Peyer's patch (tissue), 4 donors: ENCODE measurements around the gene RSPRY1. TPM values are rescaled to one million over a fixed set of nuclear protein-coding genes. Genes with fewer than 3 reads are reported as not detected.

Source experiments
- DNase-seq, 3 donors: peaks; one replicate each; pipeline ENCODE4 v3.0.0-alpha.2; 2017 to 2019
- H3K27ac ChIP-seq, 4 donors: fragments of 200-600 bp; sonication (generic); one replicate each; pipeline ENCODE4 v1.5.1; 2016 to 2019
- H3K27me3 ChIP-seq, 2 donors: fragments of 200-600 bp; sonication (generic); one replicate each; pipeline ENCODE4 v1.5.1; 2019
- H3K36me3 ChIP-seq, 3 donors: fragments of 200-600 bp; sonication (generic); one replicate each; pipeline ENCODE4 v1.5.1; 2016 to 2019
- H3K4me1 ChIP-seq, 4 donors: fragments of 200-600 bp; sonication (generic); one replicate each; pipeline ENCODE4 v1.5.1; 2016 to 2019
- H3K4me3 ChIP-seq, 4 donors: fragments of 200-600 bp; sonication (generic); 1 replicate in 3 of 4; 2 replicates in 1 of 4; pipeline ENCODE4 v1.5.1; 2016 to 2019; ENCODE audit warnings: mild to moderate bottlenecking in 1 of 4
- H3K9me3 ChIP-seq, 4 donors: fragments of 200-600 bp; sonication (generic); one replicate each; pipeline ENCODE4 v1.5.1; 2016 to 2019; ENCODE audit warnings: mild to moderate bottlenecking in 1 of 4
- CTCF ChIP-seq, 6 experiments: fragments of 450-650 bp in 4 of 6; fragments of 200-600 bp in 2 of 6; sonication (generic) in 1 of 6; IDR thresholded peaks; one replicate each; pipeline ENCODE4 v1.5.1; 2017 to 2019; ENCODE audit warnings: antibody characterized with exemption in 6 of 6, mild to moderate bottlenecking in 3 of 6, moderate library complexity in 1 of 6
- POLR2A ChIP-seq, 2 donors: fragments of 450-650 bp; IDR thresholded peaks; one replicate each; pipeline ENCODE4 v1.5.1; 2017; ENCODE audit warnings: antibody characterized with exemption in 2 of 2, mild to moderate bottlenecking in 2 of 2, moderate library complexity in 2 of 2
- total RNA-seq, 4 donors: library from RNA; depleted of rRNA; stranded (reverse); fragments of >200 nt; gene quantifications; one replicate each; pipeline ENCODE4 v1.1.0, GENCODE V29; 2016

RSPRY1 gene
- total RNA-seq, 4 donors from 2014 or later = 49.0 to 84.7 (median 65.1) TPM

GRCh38 chr16:57276596-57276995, 90.5 kb downstream of the RSPRY1 start:
- Histone ChIP-seq H3K4me1 (peaks cover 0 to 44% (median 0%) of the 10 kb centered on the region in 4 donors), H3K27me3 (no peaks in the 10 kb centered on the region), H3K36me3 (no peaks in the 10 kb centered on the region), H3K27ac (no peak overlapping the region), H3K9me3 (no peaks in the 10 kb centered on the region), H3K4me3 (no peak overlapping the region)
- TF ChIP-seq CTCF (IDR thresholded peaks at IDR 0.05) (no peak), POLR2A (IDR thresholded peaks at IDR 0.05) (no peak)
- no peak for DNase-seq

- Histone ChIP-seq H3K4me1 (peaks cover 0 to 44% (median 0%) of the 10 kb centered on the region in 4 donors), H3K27ac (no peak overlapping the region), H3K27me3 (no peaks in the 10 kb centered on the region), H3K4me3 (no peak overlapping the region), H3K9me3 (no peaks in the 10 kb centered on the region), H3K36me3 (no peaks in the 10 kb centered on the region)
- DNase-seq = peak in 2 of 3 donors; percentile 53 to 70
- no peak for TF ChIP-seq POLR2A (IDR thresholded peaks at IDR 0.05)
- no peak for TF ChIP-seq CTCF (IDR thresholded peaks at IDR 0.05)
These were observed 91.5 kb downstream of the RSPRY1 start for GRCh38 chr16:57277586-57277985.

- Histone ChIP-seq H3K4me3 (no peak overlapping the region), H3K9me3 (no peaks in the 10 kb centered on the region), H3K27ac (no peak overlapping the region), H3K27me3 (no peaks in the 10 kb centered on the region), H3K4me1 (peaks cover 0 to 44% (median 0%) of the 10 kb centered on the region in 4 donors), H3K36me3 (no peaks in the 10 kb centered on the region)
- TF ChIP-seq POLR2A (IDR thresholded peaks at IDR 0.05) (no peak), CTCF (IDR thresholded peaks at IDR 0.05) (no peak)
- no peak for DNase-seq
These were observed 92.4 kb downstream of the RSPRY1 start for GRCh38 chr16:57278494-57278893.

- Histone ChIP-seq H3K27me3 (peaks cover 0 to 4% of the 10 kb centered on the region in 2 donors), H3K9me3 (no peaks in the 10 kb centered on the region), H3K36me3 (no peaks in the 10 kb centered on the region), H3K4me3 (no peak overlapping the region), H3K27ac (peak overlapping the region in 2 of 4 donors; percentile 20 to 78), H3K4me1 (peaks cover 0 to 51% (median 5%) of the 10 kb centered on the region in 4 donors)
- DNase-seq = peak in 1 of 3 donors; percentile 55
- TF ChIP-seq POLR2A (IDR thresholded peaks at IDR 0.05) (no peak), CTCF (IDR thresholded peaks at IDR 0.05) (no peak)
These were observed 93.9 kb downstream of the RSPRY1 start for GRCh38 chr16:57279780-57280638.

GRCh38 chr16:57281791-57282190, 95.7 kb downstream of the RSPRY1 start:
- no peak for DNase-seq
- no peak overlapping the region for H3K4me3 ChIP-seq
- no peaks in the 10 kb centered on the region for H3K9me3 ChIP-seq
- H3K4me1 ChIP-seq = peaks cover 0 to 40% (median 5%) of the 10 kb centered on the region in 4 donors
- no peak for TF ChIP-seq CTCF (IDR thresholded peaks at IDR 0.05)
- no peak for TF ChIP-seq POLR2A (IDR thresholded peaks at IDR 0.05)
- peaks cover 0 to 4% of the 10 kb centered on the region in 2 donors for H3K27me3 ChIP-seq
- H3K36me3 ChIP-seq = no peaks in the 10 kb centered on the region
- peak overlapping the region in 1 of 4 donors; percentile 26 for H3K27ac ChIP-seq
